Mucosa of descending colon (tissue), 3 donors: ENCODE results near the gene CASP7. TPM values are rescaled to one million over a fixed set of nuclear protein-coding genes. Genes with fewer than 3 reads are reported as not detected.
"Not testable (repeated sequence)": the region's sequence is repeated elsewhere in the genome, so short reads cannot be mapped to it uniquely, and the experiment has no call there.

Experiments used
- ATAC-seq: fragments of 200-7000 bp; cut with Tn5 transposase; one replicate; pipeline ENCODE4 v1.9.1; 2020; ENCODE audit warnings: mild to moderate bottlenecking, moderate library complexity
- DNase-seq, 3 donors: peaks; one replicate each; pipeline ENCODE4 v3.0.0-alpha.2; 2020
- H3K36me3 ChIP-seq: fragments of 200-600 bp; one replicate; pipeline ENCODE4 v1.8.0; 2021; ENCODE audit warnings: low read depth, mild to moderate bottlenecking
- H3K4me1 ChIP-seq: fragments of 200-600 bp; one replicate; pipeline ENCODE4 v1.8.0; 2021; ENCODE audit warnings: low read depth, mild to moderate bottlenecking
- H3K4me3 ChIP-seq: fragments of 200-600 bp; one replicate; pipeline ENCODE4 v1.8.0; 2021; ENCODE audit warnings: mild to moderate bottlenecking
- H3K9me3 ChIP-seq: fragments of 200-600 bp; one replicate; pipeline ENCODE4 v1.8.0; 2021; ENCODE audit warnings: mild to moderate bottlenecking
- intact Hi-C, 2 donors: fragments of 100-400 bp; cut with DNase I in 1 of 2; cut with micrococcal nuclease in 1 of 2; formaldehyde crosslinking; loops; one replicate each; pipeline versions ENCODE4 v1.11.0 to v1.11.1; 2022; cut with DNase I, micrococcal nuclease
- microRNA-seq: library from miRNA; unstranded; fragments of <30 nt; microRNA quantifications from one replicate; pipeline ENCODE4, GENCODE V29; 2019
- total RNA-seq, 3 donors: library from RNA; stranded (reverse); fragmentation: NEBNext Ultra II Directional in 2 of 3; extraction: Animal tissue kit (Norgen Biotek cat#: 25700) in 2 of 3; gene quantifications; one replicate each; pipeline versions ENCODE4 v1.2.1 to v1.2.4, GENCODE V29; 2021 to 2023
- TF ChIP-seq, protein P1 (sequence below): fragments of 200-600 bp; IDR thresholded peaks from one replicate; pipeline ENCODE4 v1.8.0; 2022; ENCODE audit warnings: antibody characterized with exemption, mild to moderate bottlenecking
- donor health status: DM: no; HTN: no; CAD: no; lungs with moderate emphysema.
- donor health status: DM: no; HTN: no; CAD: no.
- donor health status: DM: no; HTN: yes; CAD: no.

The CASP7 gene
- total RNA-seq, 3 donors from 2014 or later = 113 to 200 (median 186) TPM

- DNase-seq = no peak
- no peak for ATAC-seq
- no peaks in the 10 kb centered on the region for H3K36me3 ChIP-seq
- TF ChIP-seq, protein P1, sequence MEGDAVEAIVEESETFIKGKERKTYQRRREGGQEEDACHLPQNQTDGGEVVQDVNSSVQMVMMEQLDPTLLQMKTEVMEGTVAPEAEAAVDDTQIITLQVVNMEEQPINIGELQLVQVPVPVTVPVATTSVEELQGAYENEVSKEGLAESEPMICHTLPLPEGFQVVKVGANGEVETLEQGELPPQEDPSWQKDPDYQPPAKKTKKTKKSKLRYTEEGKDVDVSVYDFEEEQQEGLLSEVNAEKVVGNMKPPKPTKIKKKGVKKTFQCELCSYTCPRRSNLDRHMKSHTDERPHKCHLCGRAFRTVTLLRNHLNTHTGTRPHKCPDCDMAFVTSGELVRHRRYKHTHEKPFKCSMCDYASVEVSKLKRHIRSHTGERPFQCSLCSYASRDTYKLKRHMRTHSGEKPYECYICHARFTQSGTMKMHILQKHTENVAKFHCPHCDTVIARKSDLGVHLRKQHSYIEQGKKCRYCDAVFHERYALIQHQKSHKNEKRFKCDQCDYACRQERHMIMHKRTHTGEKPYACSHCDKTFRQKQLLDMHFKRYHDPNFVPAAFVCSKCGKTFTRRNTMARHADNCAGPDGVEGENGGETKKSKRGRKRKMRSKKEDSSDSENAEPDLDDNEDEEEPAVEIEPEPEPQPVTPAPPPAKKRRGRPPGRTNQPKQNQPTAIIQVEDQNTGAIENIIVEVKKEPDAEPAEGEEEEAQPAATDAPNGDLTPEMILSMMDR = no peak
- intact Hi-C loops = no loop called here
- H3K9me3 ChIP-seq = no peaks in the 10 kb centered on the region
- no peak overlapping the region for H3K4me3 ChIP-seq
- peaks cover 5% of the 10 kb centered on the region for H3K4me1 ChIP-seq
These were observed 90.6 kb downstream of the CASP7 start for GRCh38 chr10:113770346-113770745.

DNA sequence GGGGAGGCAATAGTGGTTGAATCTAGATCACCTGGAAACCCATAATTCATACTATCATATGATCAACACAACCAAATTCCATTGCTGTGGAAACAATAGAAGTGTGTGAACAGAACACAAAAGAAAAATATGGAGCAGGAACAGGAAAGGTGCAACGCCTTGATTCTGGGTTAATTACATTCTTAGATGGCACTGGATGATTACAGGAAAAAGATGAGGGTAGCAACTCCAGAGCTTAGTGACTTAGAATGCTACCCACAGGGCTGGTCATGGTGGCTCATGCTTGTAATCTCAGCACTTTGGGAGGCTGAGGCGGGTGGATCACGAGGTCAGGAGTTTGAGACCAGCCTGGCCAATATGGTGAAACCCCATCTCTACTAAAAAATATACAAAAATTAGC, 91.4 kb downstream of the CASP7 start:
- H3K36me3 ChIP-seq, H3K9me3 ChIP-seq, ATAC-seq, DNase-seq, H3K4me3 ChIP-seq, H3K4me1 ChIP-seq, intact Hi-C loops: not testable (repeated sequence)

DNA sequence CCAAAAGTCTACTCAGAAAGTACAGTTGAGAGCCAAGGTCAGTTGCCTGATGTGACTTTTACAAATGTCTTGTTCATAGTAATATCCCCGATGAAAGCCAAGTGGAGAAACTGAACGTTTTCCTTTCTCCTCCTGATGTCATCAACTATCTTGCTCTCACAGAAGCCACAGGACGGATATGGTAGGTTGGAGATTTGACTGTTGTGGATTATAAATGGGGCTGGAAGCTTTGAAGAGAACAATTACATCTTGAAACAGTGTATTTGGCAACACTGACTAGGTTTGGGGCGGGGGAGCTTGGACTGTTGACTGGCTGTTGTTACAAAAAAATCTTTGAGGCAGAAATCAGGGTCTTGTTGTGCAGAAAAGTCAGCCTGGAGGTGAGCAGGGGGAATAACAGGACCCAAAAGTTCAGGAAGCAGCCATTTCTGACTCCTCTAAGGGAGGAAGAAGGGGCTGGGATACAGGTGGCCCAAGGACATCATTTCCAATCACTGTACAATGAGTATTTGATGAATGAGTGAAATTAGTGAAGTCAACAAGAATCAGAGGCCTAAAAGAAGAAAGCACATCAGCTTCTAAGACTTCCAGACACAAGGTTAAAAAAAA, 96.1 kb downstream of the CASP7 start:
- TF ChIP-seq, protein P1 = no peak
- intact Hi-C loops = no loop called here
- DNase-seq (no peak), ATAC-seq (no peak)
- H3K4me1 ChIP-seq = no peaks in the 10 kb centered on the region
- no peak overlapping the region for H3K4me3 ChIP-seq
- no peaks in the 10 kb centered on the region for H3K36me3 ChIP-seq
- no peaks in the 10 kb centered on the region for H3K9me3 ChIP-seq

GRCh38 chr10:113776553-113776952, 96.8 kb downstream of the CASP7 start:
- Histone ChIP-seq H3K9me3 (no peaks in the 10 kb centered on the region), H3K4me1 (no peaks in the 10 kb centered on the region), H3K36me3 (no peaks in the 10 kb centered on the region), H3K4me3 (no peak overlapping the region)
- DNase-seq = no peak
- TF ChIP-seq, protein P1 = no peak
- no peak for ATAC-seq
- intact Hi-C loops = no loop called here

Small RNA genes lying within 50 kb of the gene (microRNA-seq; reads per million reads assigned to microRNA genes)
- gene MIR4483 = not detected

Other genes with a start within 250 kb of the CASP7 start
- not detected for gene HABP2, start 126.9 kb upstream of the CASP7 start, total RNA-seq
- gene NRAP, start 15.9 kb upstream of the CASP7 start, total RNA-seq = 1 to 10 TPM in 1 of 3 donors, under 1 TPM in 2; 0.16 to 1.6 (median 0.80) TPM
- gene PLEKHS1, start 71.8 kb downstream of the CASP7 start, total RNA-seq = 10 to 100 TPM in 1 of 3 donors, 1 to 10 TPM in 2; 5.3 to 19.3 (median 6.5) TPM
- gene DCLRE1A, start 174.2 kb downstream of the CASP7 start, total RNA-seq = 1 to 10 TPM; 4.7 to 6.5 (median 5.1) TPM
- gene NHLRC2, start 174.7 kb downstream of the CASP7 start, total RNA-seq = 10 to 100 TPM; 30.4 to 51.5 (median 31.0) TPM